Endothelial cell (in vitro differentiated cells): ENCODE measurements around the gene PDE4B. TPM values are rescaled to one million over a fixed set of nuclear protein-coding genes. Genes with fewer than 3 reads are reported as not detected.

Experiments used
- DNase-seq: peaks from one replicate; pipeline ENCODE4 v3.0.0; 2021; ENCODE audit warnings: low spot score
- H3K27ac Mint-ChIP-seq: one replicate; pipeline ENCODE4 v1.8.0; 2021; ENCODE audit warnings: mixed read lengths, inconsistent platforms; ENCODE audit not compliant: unreplicated experiment
- H3K27me3 Mint-ChIP-seq: one replicate; pipeline ENCODE4 v1.8.0; 2021; ENCODE audit warnings: mild to moderate bottlenecking, moderate library complexity, mixed read lengths, inconsistent platforms; ENCODE audit not compliant: unreplicated experiment
- H3K36me3 Mint-ChIP-seq: one replicate; pipeline ENCODE4 v1.8.0; 2021; ENCODE audit warnings: mild to moderate bottlenecking, low read depth, mixed read lengths, inconsistent platforms; ENCODE audit not compliant: unreplicated experiment
- H3K4me1 Mint-ChIP-seq: one replicate; pipeline ENCODE4 v1.8.0; 2021; ENCODE audit warnings: mild to moderate bottlenecking, mixed read lengths, inconsistent platforms; ENCODE audit not compliant: unreplicated experiment
- H3K4me3 Mint-ChIP-seq: one replicate; pipeline ENCODE4 v1.8.0; 2021; ENCODE audit warnings: mild to moderate bottlenecking, mixed read lengths, inconsistent platforms; ENCODE audit not compliant: unreplicated experiment
- H3K9me3 Mint-ChIP-seq: one replicate; pipeline ENCODE4 v1.8.0; 2021; ENCODE audit warnings: mixed read lengths, inconsistent platforms; ENCODE audit not compliant: unreplicated experiment
- CTCF ChIP-seq: fragments of 200-600 bp; sonication (generic); IDR thresholded peaks from one replicate; pipeline ENCODE4 v1.5.0; 2021; ENCODE audit warnings: antibody characterized with exemption; ENCODE audit not compliant: unreplicated experiment
- total RNA-seq: library from RNA; stranded (reverse); fragmentation: NEBNext Ultra II Directional; extraction: Animal tissue kit (Norgen Biotek cat#: 25700); gene quantifications from one replicate; pipeline ENCODE4 v1.2.1, GENCODE V29; 2021; ENCODE audit not compliant: unreplicated experiment

Gene PDE4B
- total RNA-seq, 1 donor from 2014 or later, result 45.6 TPM

- no peaks in the 10 kb centered on the region for H3K36me3 Mint-ChIP-seq
- no peak for TF ChIP-seq CTCF
- no peaks in the 10 kb centered on the region for H3K9me3 Mint-ChIP-seq
- DNase-seq, result no peak
- H3K4me3 Mint-ChIP-seq, result no peak overlapping the region
- H3K27me3 Mint-ChIP-seq, result no peaks in the 10 kb centered on the region
- H3K27ac Mint-ChIP-seq, result no peak overlapping the region
- H3K4me1 Mint-ChIP-seq, result no peaks in the 10 kb centered on the region
These were observed 34.7 kb downstream of the PDE4B start for GRCh38 chr1:65827346-65827745.

DNA sequence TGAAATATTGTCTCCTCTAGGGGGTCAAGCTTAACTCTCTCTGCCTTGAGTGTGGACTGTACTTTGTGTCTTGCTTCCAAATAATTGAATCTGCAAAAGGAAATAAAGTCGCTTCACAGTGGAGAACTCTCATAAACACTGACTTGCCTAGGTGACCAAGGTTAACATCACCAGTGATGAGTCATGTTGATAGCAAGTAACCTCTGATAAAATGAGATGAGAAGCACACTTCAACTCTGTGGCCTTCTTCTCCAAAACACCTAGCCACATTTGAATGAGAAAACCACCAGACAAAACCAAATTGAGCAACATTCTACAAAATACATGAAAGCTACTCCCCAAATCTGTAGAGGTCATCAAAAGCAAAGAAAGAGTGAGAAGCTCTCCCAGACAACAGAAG is 37.6 kb downstream of the PDE4B start:
- H3K4me3 Mint-ChIP-seq, result no peak overlapping the region
- H3K36me3 Mint-ChIP-seq, result no peaks in the 10 kb centered on the region
- no peaks in the 10 kb centered on the region for H3K4me1 Mint-ChIP-seq
- no peaks in the 10 kb centered on the region for H3K9me3 Mint-ChIP-seq
- TF ChIP-seq CTCF, result no peak
- no peak overlapping the region for H3K27ac Mint-ChIP-seq
- H3K27me3 Mint-ChIP-seq, result no peaks in the 10 kb centered on the region
- DNase-seq, result no peak

DNA sequence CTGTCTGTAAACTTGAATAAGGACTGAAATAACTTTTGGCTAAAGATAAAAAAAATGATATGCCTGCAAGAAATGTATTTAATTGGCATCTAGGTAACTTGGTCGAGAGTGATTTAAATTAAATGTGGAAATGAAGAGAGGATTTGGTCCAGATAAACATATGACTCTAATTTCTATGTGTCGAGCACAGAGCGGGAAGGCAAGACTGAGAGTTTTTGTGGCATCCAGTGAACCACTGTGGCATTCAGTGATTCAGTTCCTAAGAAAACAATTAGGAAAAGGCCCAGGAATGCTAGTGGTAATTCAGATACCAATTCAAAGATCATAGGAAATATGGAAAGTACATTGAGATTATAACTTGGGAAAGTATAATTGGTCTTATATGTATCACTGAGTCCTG is 39.6 kb downstream of the PDE4B start:
- H3K4me3 Mint-ChIP-seq, result no peak overlapping the region
- H3K36me3 Mint-ChIP-seq, result no peaks in the 10 kb centered on the region
- peaks cover 4% of the 10 kb centered on the region for H3K4me1 Mint-ChIP-seq
- H3K27ac Mint-ChIP-seq, result no peak overlapping the region
- H3K27me3 Mint-ChIP-seq, result no peaks in the 10 kb centered on the region
- no peak for TF ChIP-seq CTCF
- no peaks in the 10 kb centered on the region for H3K9me3 Mint-ChIP-seq
- no peak for DNase-seq

DNA sequence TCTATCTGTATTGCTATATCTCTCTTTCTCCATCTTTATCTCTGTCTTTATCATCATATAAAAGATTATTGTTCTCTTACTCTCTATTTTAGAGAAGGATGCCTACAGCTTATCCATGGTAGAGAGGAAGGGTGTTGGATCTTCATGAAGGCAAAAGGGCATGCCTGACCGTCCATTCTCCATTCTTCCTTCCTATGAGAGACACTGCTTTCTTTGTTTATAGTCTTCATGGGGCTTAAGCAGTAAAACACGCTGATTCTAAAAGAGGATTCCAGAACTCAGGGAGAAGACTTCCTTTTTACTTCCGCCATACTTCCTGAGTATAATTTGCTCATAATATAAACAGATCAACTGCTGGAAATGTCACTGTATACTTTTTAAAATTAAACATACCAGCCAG is 44.0 kb downstream of the PDE4B start:
- Mint-ChIP-seq H3K9me3 (no peaks in the 10 kb centered on the region), H3K4me3 (no peak overlapping the region), H3K27ac (no peak overlapping the region), H3K36me3 (no peaks in the 10 kb centered on the region), H3K27me3 (no peaks in the 10 kb centered on the region), H3K4me1 (peaks cover 4% of the 10 kb centered on the region)
- no peak for TF ChIP-seq CTCF
- DNase-seq, result no peak

DNA sequence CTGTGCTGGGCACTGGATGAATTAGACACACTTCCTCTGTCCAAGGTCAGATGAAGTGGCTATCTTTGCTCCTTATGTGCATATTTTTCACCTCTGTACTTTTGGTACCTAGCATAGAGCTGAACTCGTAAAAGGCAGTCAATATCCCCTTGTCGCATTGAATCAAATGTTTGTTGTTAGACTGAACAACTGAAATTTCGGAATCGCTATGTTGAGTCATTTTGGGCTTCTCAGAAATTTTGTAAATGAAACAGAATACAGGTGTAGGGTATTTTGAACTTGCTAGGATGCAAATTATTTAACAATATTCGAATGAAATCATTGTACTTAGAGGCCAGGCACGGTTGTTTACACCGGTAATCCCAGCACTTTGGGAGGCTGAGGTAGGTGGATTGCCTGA is 48.0 kb downstream of the PDE4B start:
- H3K4me3 Mint-ChIP-seq, result no peak overlapping the region
- no peak for DNase-seq
- no peaks in the 10 kb centered on the region for H3K36me3 Mint-ChIP-seq
- peaks cover 4% of the 10 kb centered on the region for H3K4me1 Mint-ChIP-seq
- H3K27ac Mint-ChIP-seq, result no peak overlapping the region
- TF ChIP-seq CTCF, result no peak
- no peaks in the 10 kb centered on the region for H3K27me3 Mint-ChIP-seq
- no peaks in the 10 kb centered on the region for H3K9me3 Mint-ChIP-seq
